ENCODE measurements around the gene GREM2. TPM values are rescaled to one million over a fixed set of nuclear protein-coding genes. Genes with fewer than 3 reads are reported as not detected.

GREM2 gene
- total RNA-seq, 1 experiment from 2014 or later = not detected

GRCh38 chr1:240478536-240478935 is 133.4 kb downstream of the GREM2 start:
- ChIA-PET CTCF (no interaction called here), POLR2A (no interaction called here)
- H3K27me3 ChIP-seq (ENCODE audit: control insufficient read depth, insufficient read depth, low read length) = no peaks in the 10 kb centered on the region
- no peak overlapping the region for H3K4me3 ChIP-seq (ENCODE audit: low read depth in 2 of 2, low read length in 2 of 2)
- no peak overlapping the region for H3K27ac ChIP-seq (ENCODE audit: low read length)
- DNase-seq (ENCODE audit: low read depth, low spot score) (no peak), ATAC-seq (no peak)
- no peaks in the 10 kb centered on the region for H3K36me3 ChIP-seq (ENCODE audit: control insufficient read depth, insufficient read depth, low read length)
- intact Hi-C loops (cut with micrococcal nuclease; ENCODE audit: unreplicated experiment) = no loop called here
- in situ Hi-C loops (cut with HindIII; ENCODE audit: low pct_unique_long_range_greater_than_20kb, low sequenced_read_pairs) = no loop called here
- H3K9me3 ChIP-seq (ENCODE audit: control insufficient read depth, insufficient read depth, low read depth, low read length) = no peaks in the 10 kb centered on the region
- no peaks in the 10 kb centered on the region for H3K4me1 ChIP-seq (ENCODE audit: control insufficient read depth, insufficient read depth, low read length)
- TF ChIP-seq SIN3A (IDR thresholded peaks at IDR 0.05; ENCODE audit: borderline replicate concordance, insufficient read depth, low read depth, low read length) = no peak
- no peak for TF ChIP-seq CTCF (IDR thresholded peaks at IDR 0.05)
- TF ChIP-seq POLR2AphosphoS5 (IDR thresholded peaks at IDR 0.05; ENCODE audit: low read depth, low read length) = no peak
- no peak for TF ChIP-seq TCF7L2 (IDR thresholded peaks at IDR 0.05; ENCODE audit: low read depth, low read length)
- TF ChIP-seq REST (IDR thresholded peaks at IDR 0.05; ENCODE audit: insufficient read depth in 1 of 2, low read depth in 2 of 2, low read length in 1 of 2) = no peak
- BruUV-seq (replicated peaks) = no TSS peak

GRCh38 chr1:240475832-240476231 is 136.1 kb downstream of the GREM2 start:
- POLR2A ChIA-PET = no interaction called here
- Histone ChIP-seq H3K27me3 (ENCODE audit: control insufficient read depth, insufficient read depth, low read length) (no peaks in the 10 kb centered on the region), H3K27ac (ENCODE audit: low read length) (no peak overlapping the region), H3K4me1 (ENCODE audit: control insufficient read depth, insufficient read depth, low read length) (no peaks in the 10 kb centered on the region), H3K36me3 (ENCODE audit: control insufficient read depth, insufficient read depth, low read length) (no peaks in the 10 kb centered on the region), H3K9me3 (ENCODE audit: control insufficient read depth, insufficient read depth, low read depth, low read length) (no peaks in the 10 kb centered on the region), H3K4me3 (ENCODE audit: low read depth in 2 of 2, low read length in 2 of 2) (no peak overlapping the region)
- in situ Hi-C loops (cut with HindIII; ENCODE audit: low pct_unique_long_range_greater_than_20kb, low sequenced_read_pairs) = no loop called here
- ATAC-seq (no peak), DNase-seq (ENCODE audit: low read depth, low spot score) (no peak)
- TF ChIP-seq CTCF (IDR thresholded peaks at IDR 0.05) (no peak), POLR2AphosphoS5 (IDR thresholded peaks at IDR 0.05; ENCODE audit: low read depth, low read length) (no peak), TCF7L2 (IDR thresholded peaks at IDR 0.05; ENCODE audit: low read depth, low read length) (no peak), REST (IDR thresholded peaks at IDR 0.05; ENCODE audit: insufficient read depth in 1 of 2, low read depth in 2 of 2, low read length in 1 of 2) (no peak), SIN3A (IDR thresholded peaks at IDR 0.05; ENCODE audit: borderline replicate concordance, insufficient read depth, low read depth, low read length) (no peak)
- CTCF ChIA-PET = no interaction called here
- BruUV-seq (replicated peaks) = no TSS peak
- intact Hi-C loops (cut with micrococcal nuclease; ENCODE audit: unreplicated experiment) = no loop called here
